Measurements from ENCODE around the gene PTGDR. TPM values are rescaled to one million over a fixed set of nuclear protein-coding genes. Genes with fewer than 3 reads are reported as not detected.

Gene PTGDR
- total RNA-seq, 1 experiment from 2014 or later: not detected

- no TSS peak for BruUV-seq (replicated peaks)
- TF ChIP-seq SIN3A (IDR thresholded peaks at IDR 0.05; ENCODE audit: borderline replicate concordance, insufficient read depth, low read depth, low read length) (no peak), CTCF (IDR thresholded peaks at IDR 0.05) (no peak), REST (IDR thresholded peaks at IDR 0.05; ENCODE audit: insufficient read depth in 1 of 2, low read depth in 2 of 2, low read length in 1 of 2) (no peak), POLR2AphosphoS5 (IDR thresholded peaks at IDR 0.05; ENCODE audit: low read depth, low read length) (no peak), TCF7L2 (IDR thresholded peaks at IDR 0.05; ENCODE audit: low read depth, low read length) (no peak)
- in situ Hi-C loops (cut with HindIII; ENCODE audit: low pct_unique_long_range_greater_than_20kb, low sequenced_read_pairs): no loop called here
- Histone ChIP-seq H3K27ac (ENCODE audit: low read length) (no peak overlapping the region), H3K27me3 (ENCODE audit: control insufficient read depth, insufficient read depth, low read length) (no peaks in the 10 kb centered on the region; the same call in 1 of the 2 replicates), H3K4me3 (ENCODE audit: low read depth in 2 of 2, low read length in 2 of 2) (no peak overlapping the region), H3K4me1 (ENCODE audit: control insufficient read depth, insufficient read depth, low read length) (no peaks in the 10 kb centered on the region), H3K36me3 (ENCODE audit: control insufficient read depth, insufficient read depth, low read length) (no peaks in the 10 kb centered on the region), H3K9me3 (ENCODE audit: control insufficient read depth, insufficient read depth, low read depth, low read length) (no peaks in the 10 kb centered on the region)
- DNase-seq (ENCODE audit: low read depth, low spot score): no peak
- intact Hi-C loops (cut with micrococcal nuclease; ENCODE audit: unreplicated experiment): no loop called here
- no peak for ATAC-seq
- ChIA-PET POLR2A (no interaction called here), CTCF (no interaction called here)
Measured at GRCh38 chr14:52240623-52241022, 26.9 kb upstream of the PTGDR start.

GRCh38 chr14:52241087-52241793 is 26.3 kb upstream of the PTGDR start:
- CTCF ChIA-PET: no interaction called here
- POLR2A ChIA-PET: no interaction called here
- no TSS peak for BruUV-seq (replicated peaks)

More at GRCh38 chr14:52241087-52241793, 26.3 kb upstream of the PTGDR start:
- TF ChIP-seq CTCF (IDR thresholded peaks at IDR 0.05) (no peak), SIN3A (IDR thresholded peaks at IDR 0.05; ENCODE audit: borderline replicate concordance, insufficient read depth, low read depth, low read length) (no peak), TCF7L2 (IDR thresholded peaks at IDR 0.05; ENCODE audit: low read depth, low read length) (no peak), POLR2AphosphoS5 (IDR thresholded peaks at IDR 0.05; ENCODE audit: low read depth, low read length) (no peak), REST (IDR thresholded peaks at IDR 0.05; ENCODE audit: insufficient read depth in 1 of 2, low read depth in 2 of 2, low read length in 1 of 2) (no peak)
- no peak for DNase-seq (ENCODE audit: low read depth, low spot score)
- no peaks in the 10 kb centered on the region; the same call in 1 of the 2 replicates for H3K27me3 ChIP-seq (ENCODE audit: control insufficient read depth, insufficient read depth, low read length)
- intact Hi-C loops (cut with micrococcal nuclease; ENCODE audit: unreplicated experiment) (no loop called here), in situ Hi-C loops (cut with HindIII; ENCODE audit: low pct_unique_long_range_greater_than_20kb, low sequenced_read_pairs) (no loop called here)
- no peak for ATAC-seq
- H3K4me3 ChIP-seq (ENCODE audit: low read depth in 2 of 2, low read length in 2 of 2): no peak overlapping the region
- no peaks in the 10 kb centered on the region for H3K9me3 ChIP-seq (ENCODE audit: control insufficient read depth, insufficient read depth, low read depth, low read length)
- H3K4me1 ChIP-seq (ENCODE audit: control insufficient read depth, insufficient read depth, low read length): no peaks in the 10 kb centered on the region
- no peaks in the 10 kb centered on the region for H3K36me3 ChIP-seq (ENCODE audit: control insufficient read depth, insufficient read depth, low read length)
- H3K27ac ChIP-seq (ENCODE audit: low read length): no peak overlapping the region

All from Panc1 (cell line).